NCI-H2227 treated with DMSO at 0.1 percent for 48 hours (cell line): ENCODE measurements around the gene PIEZO2.

ENCODE experiments used
- DNase-seq: peaks from one replicate; lab custom pipeline; 2025; lab: John Stamatoyannopoulos, UW

PIEZO2 gene

DNA sequence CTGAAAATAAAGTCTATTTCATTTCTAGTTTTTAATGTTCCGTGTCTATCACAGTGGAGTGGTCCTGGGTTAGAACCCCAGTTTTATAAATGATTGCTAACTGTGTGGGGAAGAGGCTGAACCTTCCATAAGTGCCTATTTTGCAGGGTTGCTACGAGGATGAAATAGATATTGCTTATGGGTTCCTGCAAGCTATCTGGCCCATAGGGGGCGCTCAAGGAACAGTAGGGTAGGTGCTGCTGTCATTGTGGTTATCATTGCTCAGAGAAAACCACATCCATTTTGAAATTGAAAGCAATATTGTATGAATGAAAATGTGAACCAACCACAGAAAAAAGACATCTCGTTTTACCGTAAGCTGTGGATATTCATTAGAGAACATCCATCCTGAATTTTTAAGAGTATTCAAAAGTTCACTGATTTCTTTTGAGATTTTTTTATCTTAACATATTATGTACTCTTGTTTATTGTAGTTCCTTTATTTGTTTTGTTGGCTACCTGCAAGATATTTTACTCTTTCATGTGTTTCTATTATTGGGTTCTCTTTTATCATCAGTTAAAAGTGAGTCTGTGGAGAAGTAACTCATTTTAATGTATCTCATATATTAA is 362.0 kb downstream of the PIEZO2 start:
- no peak for DNase-seq

DNA sequence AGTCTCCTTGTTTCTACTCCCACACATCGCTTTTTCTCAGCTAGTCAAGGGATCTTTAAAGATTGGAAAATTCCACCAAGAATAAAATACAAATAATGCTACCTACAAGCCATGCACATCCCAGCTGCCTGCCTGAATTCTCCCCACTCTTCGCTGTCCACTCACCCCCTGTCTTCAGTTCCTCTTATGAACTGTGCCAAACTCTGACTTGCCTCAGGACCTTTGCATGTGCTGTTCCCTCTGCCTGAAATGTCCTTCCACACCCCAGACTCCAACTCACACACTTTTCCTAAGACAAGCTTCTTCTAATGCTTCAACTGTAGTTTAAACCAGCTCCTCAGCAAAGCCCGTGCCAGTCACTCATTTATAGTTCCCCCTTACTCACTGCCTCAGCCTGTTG is 363.6 kb downstream of the PIEZO2 start:
- no peak for DNase-seq

DNA sequence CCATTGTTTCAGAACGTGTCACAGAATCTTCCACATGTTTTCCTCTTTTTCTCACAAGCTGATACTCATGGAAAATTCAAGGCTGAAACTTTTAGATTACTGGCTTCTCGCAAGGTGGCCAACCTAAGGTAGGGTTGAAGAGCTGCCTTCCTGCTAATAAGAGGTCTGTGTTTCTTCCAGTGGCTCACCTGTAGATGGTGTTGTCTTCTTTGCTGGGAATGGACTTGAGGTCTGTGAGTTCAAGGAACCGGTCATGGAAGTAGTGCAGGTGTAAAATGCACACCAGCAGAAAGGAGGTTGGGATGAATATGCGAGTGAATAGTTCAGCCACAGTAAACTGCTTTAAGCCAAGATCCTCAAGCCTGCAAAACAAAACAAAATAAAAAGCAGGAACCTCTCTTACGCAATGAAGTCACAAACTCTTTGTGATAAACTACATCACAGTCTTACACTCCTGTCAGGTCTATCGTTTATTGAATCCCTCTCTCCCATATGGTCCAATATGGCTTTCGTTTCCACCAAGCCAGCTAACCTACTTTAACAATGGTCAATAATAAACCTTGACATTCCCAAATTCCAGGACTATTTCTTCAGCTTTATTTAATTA is 364.7 kb downstream of the PIEZO2 start:
- DNase-seq = no peak

DNA sequence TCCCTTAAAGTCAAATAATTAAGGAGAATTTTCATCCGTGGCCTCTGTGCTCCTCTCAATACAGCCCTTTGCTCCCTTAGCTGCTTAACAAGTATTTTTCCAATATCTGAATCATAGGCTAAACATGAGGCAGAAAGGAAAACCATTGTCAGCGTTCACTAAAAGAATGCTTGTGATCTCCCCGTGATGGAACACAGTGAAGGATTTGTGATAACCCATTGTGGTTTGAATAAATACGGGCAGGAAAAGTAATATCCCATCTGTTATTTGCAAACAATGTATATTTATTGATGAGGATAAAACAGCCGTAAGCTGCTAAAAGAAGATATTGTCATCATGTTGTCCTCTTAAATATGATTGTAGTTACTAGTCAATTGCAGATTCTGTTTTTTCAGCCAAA is 365.4 kb downstream of the PIEZO2 start:
- DNase-seq = no peak

GRCh38 chr18:10776493-10776892 is 372.9 kb downstream of the PIEZO2 start:
- no peak for DNase-seq

DNA sequence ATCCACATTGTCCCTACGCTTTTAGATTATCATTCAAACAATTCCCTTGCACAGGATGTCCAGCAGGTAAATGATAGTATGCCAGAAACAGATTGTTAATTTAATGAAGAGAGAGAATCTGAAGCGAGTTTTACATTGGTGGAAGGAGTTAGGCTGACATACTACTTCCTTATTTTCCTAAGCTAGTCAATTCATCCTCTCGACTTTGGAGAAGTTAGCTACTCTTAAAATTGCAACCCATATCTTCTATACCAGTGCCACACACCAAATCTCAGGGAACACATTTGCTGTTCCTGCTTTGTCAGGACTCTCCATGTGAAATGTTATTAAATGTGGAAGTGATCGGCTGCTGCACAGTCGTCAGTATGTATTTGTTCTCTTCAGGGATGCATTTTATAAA is 374.3 kb downstream of the PIEZO2 start:
- DNase-seq = no peak

DNA sequence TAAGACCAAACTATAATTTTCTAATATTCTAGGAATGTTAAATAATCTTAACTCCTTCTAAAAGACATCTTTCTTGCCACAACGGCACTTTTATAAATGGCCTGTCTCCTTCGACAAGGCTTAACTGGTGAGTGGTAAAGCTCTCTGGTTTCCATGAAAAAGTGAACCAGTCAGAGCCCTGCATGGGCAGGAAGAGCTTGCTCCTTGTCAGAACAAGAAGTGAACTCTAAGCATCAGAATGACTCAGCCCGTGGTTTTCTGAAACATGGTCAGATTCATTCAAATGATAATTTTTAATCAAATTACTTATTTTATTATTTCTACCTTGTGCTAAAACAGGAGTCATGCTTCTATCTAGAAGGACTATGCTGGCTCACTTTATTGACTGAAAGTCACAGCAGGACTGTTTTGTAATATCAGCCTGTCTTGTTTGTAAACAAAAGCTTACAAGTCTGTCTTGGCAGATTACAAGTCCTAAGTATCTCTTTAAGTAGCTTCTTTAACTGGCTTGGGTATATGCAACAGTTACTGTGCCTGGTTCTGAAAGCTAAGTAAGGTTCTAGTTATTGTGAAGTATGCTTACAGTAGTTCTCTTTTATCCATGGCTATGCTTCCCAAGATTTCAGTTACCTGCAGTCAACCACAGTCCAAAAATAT is 378.2 kb downstream of the PIEZO2 start:
- no peak for DNase-seq

- DNase-seq = no peak
Observed at GRCh38 chr18:10770264-10770663, 379.1 kb downstream of the PIEZO2 start.

DNA sequence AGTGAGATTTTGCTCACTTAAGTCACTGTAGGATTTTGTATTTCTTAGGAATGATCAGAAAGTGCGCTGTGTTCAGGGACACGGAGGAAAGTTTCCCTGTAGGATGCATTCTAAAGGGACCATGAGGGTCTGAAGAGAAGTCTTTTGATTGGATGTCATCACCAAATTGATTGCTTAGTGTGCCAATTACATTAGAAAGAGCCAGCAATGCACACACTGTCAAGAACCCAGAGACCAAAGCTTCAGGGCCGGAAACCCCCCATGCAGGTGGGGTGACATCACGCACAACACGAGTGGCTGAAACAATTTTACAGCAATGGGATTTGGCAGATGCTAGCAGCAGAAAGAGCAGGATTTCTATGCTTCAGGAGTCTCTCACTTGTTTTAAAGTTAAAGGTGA is 381.1 kb downstream of the PIEZO2 start:
- no peak for DNase-seq

DNA sequence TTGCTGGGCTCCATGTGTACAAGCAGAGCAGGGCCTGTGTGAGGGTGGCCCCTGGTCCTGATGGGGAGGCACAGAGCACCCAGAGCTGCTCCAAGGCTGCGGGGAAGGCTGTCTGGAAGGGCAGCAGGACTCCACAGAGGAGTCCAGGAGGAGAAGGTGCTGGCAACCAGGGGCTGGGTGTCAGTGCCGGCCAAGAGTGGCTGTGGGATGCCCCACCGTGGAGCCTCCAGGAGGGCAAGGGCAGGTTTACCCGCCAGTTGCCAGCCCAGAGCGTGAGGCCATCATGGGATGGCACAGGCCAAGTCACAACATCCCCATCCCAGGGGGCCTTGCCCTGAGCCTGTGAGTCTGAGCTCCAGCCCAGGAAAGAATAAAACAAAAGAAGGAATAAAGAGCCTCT is 381.7 kb downstream of the PIEZO2 start:
- DNase-seq = no peak

DNA sequence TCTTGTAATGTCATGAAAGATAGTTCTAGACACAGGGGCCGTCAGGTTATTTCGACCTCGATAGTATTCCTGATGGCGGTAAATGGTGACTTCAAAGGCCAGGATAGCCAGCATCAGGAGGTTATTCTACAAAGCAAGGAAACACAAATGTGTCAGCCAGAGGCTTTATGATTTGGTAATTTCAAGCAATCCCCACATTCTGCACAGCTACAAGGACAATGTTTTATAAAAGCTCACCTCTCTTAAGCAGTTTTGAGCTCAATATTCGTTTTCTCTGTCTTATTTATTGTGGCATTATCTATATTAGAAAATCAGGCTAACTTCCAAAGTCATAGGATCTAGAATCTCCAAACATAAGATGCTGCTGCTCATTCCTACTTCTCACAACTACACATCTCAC is 388.4 kb downstream of the PIEZO2 start:
- DNase-seq = no peak

DNA sequence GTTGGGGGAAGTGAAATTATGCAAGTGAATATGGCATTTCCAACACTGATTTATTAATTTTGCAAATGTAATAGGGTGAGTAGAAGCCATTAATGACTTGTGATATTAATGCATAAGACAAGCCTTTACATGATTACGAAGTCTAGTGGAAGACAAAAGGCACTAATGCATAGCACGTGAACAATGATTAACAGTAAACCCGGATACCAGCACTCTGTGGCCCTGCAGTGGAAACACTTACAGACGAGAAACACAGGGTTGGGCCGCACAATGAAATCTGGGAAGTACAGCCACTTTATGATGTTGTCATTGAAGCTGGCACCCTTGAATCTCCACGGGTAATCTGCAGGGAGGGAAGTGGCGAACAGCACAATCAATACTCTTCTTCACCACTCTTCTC is 390.1 kb downstream of the PIEZO2 start:
- no peak for DNase-seq

DNA sequence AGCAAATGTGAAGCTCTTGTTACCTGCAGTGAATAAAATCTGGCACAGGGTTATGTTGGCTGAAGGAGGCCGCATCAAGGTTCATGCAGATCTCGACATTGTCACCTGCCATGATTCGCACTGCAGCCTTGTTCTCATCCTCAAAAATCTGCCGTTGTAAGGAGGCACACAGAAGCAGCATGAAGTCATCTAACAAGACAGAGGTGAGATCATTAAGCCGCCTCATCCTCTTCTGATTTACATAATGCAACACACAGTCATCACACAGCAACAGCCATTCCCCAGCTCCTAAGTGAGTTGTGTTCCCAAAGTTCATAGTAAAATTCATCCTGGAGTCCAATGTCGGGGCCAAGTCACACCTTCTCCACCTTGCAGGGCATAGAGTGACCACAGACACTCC is 391.4 kb downstream of the PIEZO2 start:
- no peak for DNase-seq

DNA sequence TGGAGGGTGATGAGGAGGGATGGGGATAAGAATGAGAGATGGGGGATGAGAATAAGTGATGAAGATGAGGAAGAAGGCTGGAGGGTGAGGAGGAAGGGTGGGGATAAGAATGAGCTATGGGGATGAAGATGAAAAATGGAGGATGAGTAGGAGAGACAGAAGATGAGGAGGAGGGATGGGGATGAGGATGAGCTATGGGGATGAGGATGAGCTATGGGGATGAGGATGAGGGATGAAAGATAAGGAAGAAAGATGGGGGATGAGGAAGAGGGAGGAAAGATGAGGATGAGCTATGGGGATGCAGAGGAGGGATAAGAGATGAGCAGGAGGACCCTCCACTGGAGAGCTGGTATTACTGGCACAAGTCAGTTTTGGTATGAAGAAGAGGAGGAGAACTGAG is 392.0 kb downstream of the PIEZO2 start:
- DNase-seq = no peak

GRCh38 chr18:10755855-10756254 is 393.5 kb downstream of the PIEZO2 start:
- DNase-seq = no peak

DNA sequence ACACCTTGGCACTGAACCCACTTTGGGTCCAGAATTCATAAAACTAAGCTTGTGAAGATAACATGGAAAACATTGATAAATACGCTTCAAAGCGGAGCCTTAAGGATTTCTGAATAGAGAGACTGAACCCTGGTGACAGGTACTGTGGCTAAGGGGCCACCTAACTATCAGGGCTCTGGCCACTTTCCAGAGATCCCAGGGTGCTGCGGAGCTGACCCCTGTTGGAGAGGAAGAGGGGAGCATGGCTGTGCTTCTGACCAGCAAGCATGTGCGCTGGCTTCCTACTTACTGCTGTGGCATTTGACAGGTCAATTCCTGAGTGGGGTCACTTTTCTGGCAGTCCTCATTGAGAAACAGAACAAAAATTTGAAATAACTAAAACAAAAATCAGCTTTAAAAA is 395.2 kb downstream of the PIEZO2 start:
- no peak for DNase-seq

GRCh38 chr18:10752382-10752781 is 397.0 kb downstream of the PIEZO2 start:
- no peak for DNase-seq

- no peak for DNase-seq
Observed at GRCh38 chr18:10751653-10752052, 397.7 kb downstream of the PIEZO2 start.

- no peak for DNase-seq
Observed at GRCh38 chr18:10750191-10751035, 399.0 kb downstream of the PIEZO2 start.

DNA sequence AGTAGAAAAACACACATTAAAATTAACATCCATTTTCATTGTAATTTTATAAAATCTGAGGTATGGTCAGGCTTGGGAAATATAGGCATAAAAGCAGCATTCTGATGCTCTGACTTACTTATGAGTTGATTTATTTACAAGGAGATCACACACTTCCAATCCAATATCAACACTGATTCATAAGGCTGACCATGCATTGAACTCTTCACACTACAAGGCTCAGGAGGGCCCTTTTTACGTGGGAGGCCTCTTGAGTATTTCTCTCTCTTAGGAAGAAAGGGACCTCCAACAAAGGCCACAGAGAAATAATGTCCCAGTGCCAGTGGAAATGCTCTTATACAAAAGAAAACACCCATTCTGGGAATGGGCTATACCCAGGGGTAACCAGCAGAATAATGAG is 400.7 kb downstream of the PIEZO2 start:
- DNase-seq = no peak

- no peak for DNase-seq
Observed at GRCh38 chr18:10745971-10746370, 403.4 kb downstream of the PIEZO2 start.

DNA sequence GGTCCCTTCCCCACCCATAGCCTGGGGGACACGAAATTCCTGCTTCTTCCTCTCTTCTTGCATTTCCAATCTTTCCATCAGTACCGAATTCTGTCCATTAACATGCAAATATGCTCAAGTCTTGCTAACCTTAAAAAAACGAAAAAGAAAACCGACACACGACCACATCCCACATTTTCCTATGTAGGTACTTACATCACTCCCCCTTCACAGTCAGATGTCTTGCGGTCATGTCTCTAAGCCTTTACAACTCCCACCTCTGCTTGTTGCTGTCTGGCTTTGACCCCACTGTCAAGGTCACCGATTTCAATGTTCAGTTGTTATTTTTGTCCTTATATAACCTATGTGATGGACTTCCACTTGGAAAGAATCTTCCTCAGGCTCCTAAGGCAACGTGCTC is 404.1 kb downstream of the PIEZO2 start:
- DNase-seq = no peak

- no peak for DNase-seq
Observed at GRCh38 chr18:10743766-10744165, 405.6 kb downstream of the PIEZO2 start.
